ENCODE measurements around the gene INSIG1. TPM values are rescaled to one million over a fixed set of nuclear protein-coding genes. Genes with fewer than 3 reads are reported as not detected.

The INSIG1 gene
- total RNA-seq, 4 donors from 2014 or later: 40.1 to 151 (median 79.5) TPM

DNA sequence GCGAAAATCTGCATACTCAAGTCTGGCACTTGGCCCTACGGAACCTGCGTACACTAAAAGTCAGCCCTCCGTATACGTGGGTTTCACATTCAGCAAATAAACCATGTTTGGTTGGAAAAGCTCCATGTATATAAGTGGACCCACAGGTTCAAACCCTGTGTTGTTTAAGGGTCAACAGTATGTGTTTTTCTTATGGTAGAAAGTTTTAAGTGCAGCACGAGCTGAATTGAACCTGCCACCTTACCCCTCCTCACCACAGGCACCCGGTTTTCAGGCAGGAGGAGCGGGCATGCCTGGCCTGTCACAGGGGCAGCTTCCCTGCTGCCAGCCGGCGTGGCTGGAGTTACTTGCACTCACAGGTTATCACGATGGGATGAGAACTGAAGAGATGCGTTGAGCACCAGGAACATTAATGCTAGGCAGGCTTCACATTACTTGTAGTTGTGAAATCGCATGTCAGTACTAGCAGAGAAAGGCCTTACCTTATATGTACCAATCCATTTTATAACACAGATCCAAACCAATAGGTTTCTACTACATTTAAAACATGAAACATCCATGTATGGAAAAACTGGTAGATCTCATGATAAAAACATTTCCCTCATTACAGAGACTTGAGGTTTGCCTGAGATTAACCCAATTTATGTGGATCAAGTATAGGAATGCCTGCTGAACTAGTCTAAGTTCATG, 12.9 kb downstream of the INSIG1 start:
- 90 to 93% methylated on average over 13 of the region's 13 CpGs for WGBS, 2 donors
- intact Hi-C loops (cut with DNase I; ENCODE audit: low total_unique reads): no loop called here
- TF ChIP-seq, protein P1, sequence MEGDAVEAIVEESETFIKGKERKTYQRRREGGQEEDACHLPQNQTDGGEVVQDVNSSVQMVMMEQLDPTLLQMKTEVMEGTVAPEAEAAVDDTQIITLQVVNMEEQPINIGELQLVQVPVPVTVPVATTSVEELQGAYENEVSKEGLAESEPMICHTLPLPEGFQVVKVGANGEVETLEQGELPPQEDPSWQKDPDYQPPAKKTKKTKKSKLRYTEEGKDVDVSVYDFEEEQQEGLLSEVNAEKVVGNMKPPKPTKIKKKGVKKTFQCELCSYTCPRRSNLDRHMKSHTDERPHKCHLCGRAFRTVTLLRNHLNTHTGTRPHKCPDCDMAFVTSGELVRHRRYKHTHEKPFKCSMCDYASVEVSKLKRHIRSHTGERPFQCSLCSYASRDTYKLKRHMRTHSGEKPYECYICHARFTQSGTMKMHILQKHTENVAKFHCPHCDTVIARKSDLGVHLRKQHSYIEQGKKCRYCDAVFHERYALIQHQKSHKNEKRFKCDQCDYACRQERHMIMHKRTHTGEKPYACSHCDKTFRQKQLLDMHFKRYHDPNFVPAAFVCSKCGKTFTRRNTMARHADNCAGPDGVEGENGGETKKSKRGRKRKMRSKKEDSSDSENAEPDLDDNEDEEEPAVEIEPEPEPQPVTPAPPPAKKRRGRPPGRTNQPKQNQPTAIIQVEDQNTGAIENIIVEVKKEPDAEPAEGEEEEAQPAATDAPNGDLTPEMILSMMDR (IDR thresholded peaks at IDR 0.05): no peak
- TF ChIP-seq POLR2A (IDR thresholded peaks at IDR 0.05): no peak
- no peak for DNase-seq (ENCODE audit: low spot score in 2 of 2)
- H3K4me3 ChIP-seq (ENCODE audit: low read depth, poor library complexity, severe bottlenecking): no peak overlapping the region

DNA sequence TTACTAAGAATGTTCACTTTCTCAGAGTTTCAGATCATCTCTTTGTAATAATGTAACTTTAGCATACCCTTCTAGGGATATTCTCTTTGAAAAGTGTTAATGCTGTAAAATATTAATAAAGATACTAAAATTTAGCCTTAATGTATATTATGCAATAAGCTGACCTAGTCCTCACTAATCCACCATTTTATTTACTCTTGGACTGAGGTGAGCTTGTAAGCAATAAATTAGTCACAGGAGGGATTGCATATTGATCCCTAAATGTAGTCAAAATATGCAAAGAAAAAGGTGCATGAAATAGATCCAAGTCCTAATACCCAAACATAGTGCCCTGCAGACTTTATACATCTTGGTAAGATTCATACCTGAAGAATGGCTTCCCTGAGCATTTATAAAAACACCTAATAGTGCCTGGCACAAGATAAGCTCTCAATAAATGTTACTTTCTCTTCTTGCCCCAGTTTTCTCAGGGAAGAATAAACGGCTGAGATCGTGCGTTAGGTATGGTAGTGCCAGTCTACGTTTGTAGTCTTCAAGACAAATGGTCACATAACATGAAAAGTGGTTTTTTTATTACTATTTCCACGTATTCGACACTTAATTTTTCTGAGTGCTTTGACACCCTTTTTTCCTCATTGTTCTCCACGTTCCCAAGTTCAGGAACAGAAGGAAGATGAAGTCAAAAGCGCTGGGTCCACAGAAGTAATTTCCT, 14.3 kb downstream of the INSIG1 start:
- WGBS, 2 donors: 83 to 85% methylated on average over 8 of the region's 8 CpGs
- no peak overlapping the region for H3K4me3 ChIP-seq (ENCODE audit: low read depth, poor library complexity, severe bottlenecking)
- no peak for TF ChIP-seq POLR2A (IDR thresholded peaks at IDR 0.05)
- TF ChIP-seq, protein P1 (IDR thresholded peaks at IDR 0.05): no peak
- intact Hi-C loops (cut with DNase I; ENCODE audit: low total_unique reads): no loop called here
- DNase-seq (ENCODE audit: low spot score in 2 of 2): no peak

DNA sequence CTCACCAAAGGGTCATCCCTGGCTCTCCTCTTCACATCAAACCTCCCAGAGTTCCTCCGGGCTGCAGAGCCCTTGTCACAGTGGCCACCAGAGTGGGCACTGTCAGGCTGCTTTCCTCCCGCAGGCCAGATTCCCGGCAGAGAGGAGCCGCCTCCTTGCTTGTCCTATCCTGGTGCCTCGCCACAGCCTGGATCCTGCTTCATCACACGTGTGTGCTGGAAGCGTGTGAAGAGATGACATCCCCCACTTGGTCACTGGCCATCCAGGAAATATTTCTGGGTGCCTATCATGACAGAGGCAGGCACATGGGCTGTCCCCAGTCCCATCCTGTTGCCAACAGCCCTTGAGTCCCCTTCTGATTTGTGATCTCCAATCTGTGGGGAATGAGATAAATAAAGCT, 15.0 kb downstream of the INSIG1 start:
- no peak for DNase-seq (ENCODE audit: low spot score in 2 of 2)
- TF ChIP-seq, protein P1 (IDR thresholded peaks at IDR 0.05): no peak
- TF ChIP-seq POLR2A (IDR thresholded peaks at IDR 0.05): no peak
- intact Hi-C loops (cut with DNase I; ENCODE audit: low total_unique reads): no loop called here
- H3K4me3 ChIP-seq (ENCODE audit: low read depth, poor library complexity, severe bottlenecking): no peak overlapping the region
- WGBS, 2 donors: 68 to 80% methylated on average over 7 of the region's 7 CpGs

DNA sequence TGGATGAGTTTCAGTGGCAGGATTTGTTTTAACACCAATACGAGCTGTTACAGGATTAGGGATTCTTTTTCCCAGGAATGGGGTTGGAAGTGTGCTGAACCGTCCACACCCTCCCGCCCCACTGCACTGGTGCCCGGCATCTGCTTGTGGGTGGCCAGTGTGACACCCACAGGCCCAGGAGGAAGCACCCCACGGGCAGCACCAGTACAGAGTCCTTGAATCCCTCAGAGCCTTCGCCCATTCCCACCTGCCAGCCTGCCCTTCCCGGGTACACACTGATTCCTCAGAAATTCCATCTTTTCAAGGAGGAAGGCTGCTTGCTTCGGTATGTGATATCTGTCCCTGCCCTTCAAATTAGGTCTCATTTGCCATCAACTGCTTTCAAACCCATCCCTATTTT, 15.4 kb downstream of the INSIG1 start:
- TF ChIP-seq POLR2A (IDR thresholded peaks at IDR 0.05): no peak
- TF ChIP-seq, protein P1 (IDR thresholded peaks at IDR 0.05): no peak
- H3K4me3 ChIP-seq (ENCODE audit: low read depth, poor library complexity, severe bottlenecking): no peak overlapping the region
- 76 to 95% methylated on average over 8 of the region's 8 CpGs for WGBS, 2 donors
- intact Hi-C loops (cut with DNase I; ENCODE audit: low total_unique reads): no loop called here
- DNase-seq (ENCODE audit: low spot score in 2 of 2): no peak

DNA sequence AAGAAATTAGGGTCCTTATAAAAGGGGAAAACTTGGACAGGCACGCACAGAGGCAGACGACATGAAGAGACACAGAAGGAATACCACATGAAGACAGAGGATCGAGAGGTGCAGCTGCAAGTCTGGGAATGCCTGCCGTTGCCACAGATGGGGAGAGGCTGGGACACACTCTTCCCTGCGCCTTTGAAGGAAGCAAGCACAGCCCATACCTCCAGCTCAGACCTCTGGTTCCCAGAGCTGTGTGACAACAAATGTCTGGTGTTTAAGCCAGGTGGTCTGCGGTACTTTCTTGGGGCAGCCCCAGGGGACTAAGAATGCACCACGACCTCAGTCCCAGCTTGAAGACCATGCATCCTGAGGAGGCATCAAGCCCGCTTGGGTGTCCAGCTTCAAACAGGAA, 18.3 kb downstream of the INSIG1 start:
- no peak overlapping the region for H3K4me3 ChIP-seq (ENCODE audit: low read depth, poor library complexity, severe bottlenecking)
- peak in 1 of 2 donors; percentile 50 for DNase-seq (ENCODE audit: low spot score in 2 of 2)
- intact Hi-C loops (cut with DNase I; ENCODE audit: low total_unique reads): no loop called here
- WGBS, 2 donors: 61 to 67% methylated on average over 8 of the region's 8 CpGs
- TF ChIP-seq, protein P1 (IDR thresholded peaks at IDR 0.05): no peak
- no peak for TF ChIP-seq POLR2A (IDR thresholded peaks at IDR 0.05)
